GM19467 (cell line): ENCODE results near the gene GLYATL3.
"Not testable (repeated sequence)": the region's sequence is repeated elsewhere in the genome, so short reads cannot be mapped to it uniquely, and the experiment has no call there.

Experiments used
- ATAC-seq: cut with Tn5 transposase; IDR thresholded peaks from one replicate; pipeline ENCODE4 v1.9.1; 2021; ENCODE audit warnings: mild to moderate bottlenecking, moderate library complexity; ENCODE audit not compliant: unreplicated experiment

GLYATL3 gene

GRCh38 chr6:49499623-49500022 is at the start of gene GLYATL3:
Gene GLYATL3, plus strand, starts transcription at chr6:49499923. Its CDS starts 12,068 bp downstream, at chr6:49511991.
- ATAC-seq = no peak

DNA sequence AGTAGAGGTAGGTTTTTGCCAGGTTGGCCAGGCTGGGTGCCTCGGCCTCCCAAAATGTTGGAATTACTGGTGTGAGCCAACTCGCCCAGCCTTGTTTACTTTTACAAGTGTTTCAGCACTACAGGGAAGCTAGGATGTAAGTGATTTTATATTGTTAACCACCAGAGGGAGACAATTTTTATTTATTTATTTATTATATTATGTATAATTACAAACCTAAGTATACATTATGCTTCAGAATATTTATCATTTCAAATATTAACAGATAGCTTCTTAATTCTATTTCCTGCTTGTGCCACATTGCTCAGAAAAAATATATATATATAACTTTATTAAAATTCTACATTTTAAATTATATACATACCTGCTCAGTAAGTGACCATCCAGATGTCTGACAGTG is 46.5 kb upstream of the GLYATL3 start:
- no peak for ATAC-seq

DNA sequence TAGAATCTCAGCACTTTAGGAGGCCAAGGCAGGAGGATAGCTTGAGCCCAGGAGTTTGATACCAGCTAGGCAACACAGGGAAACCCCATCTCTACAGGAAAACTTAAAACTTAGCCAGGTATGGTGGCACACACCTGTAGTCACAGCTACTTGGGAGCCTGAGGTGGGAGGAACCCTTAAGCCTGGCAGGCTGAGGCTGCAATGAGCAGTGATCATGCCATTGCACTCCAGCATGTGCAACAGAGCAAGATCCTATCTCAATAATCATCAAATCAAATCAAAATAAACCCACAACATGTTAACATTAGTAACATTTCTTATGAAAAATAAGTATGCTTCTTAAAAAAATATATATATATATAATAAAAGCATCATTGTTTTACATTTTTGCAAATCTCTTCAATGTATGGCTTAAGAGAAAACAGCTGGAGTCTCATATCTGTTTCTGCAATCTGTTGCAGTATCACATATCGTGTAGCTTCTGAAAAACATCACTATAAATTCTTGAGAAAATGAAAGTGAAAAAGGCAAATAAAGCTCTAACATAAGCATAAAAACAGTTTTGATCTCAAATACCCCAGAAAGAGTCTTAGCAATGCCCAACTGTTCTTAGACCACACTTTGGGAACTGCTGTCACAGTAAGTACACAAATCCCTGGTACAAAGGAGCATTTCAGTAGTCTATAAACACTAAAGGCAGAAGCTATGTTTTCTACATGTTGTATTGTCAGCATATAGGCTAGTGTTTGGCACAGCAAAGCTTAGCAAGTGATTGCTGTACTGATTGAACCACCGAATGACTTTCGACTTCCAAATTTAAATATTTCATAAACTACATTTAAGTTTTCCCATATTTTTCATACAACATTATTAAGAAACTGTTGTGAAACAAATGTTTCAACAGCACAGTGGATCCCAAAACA is 44.7 kb upstream of the GLYATL3 start:
- ATAC-seq = peak; percentile 63

DNA sequence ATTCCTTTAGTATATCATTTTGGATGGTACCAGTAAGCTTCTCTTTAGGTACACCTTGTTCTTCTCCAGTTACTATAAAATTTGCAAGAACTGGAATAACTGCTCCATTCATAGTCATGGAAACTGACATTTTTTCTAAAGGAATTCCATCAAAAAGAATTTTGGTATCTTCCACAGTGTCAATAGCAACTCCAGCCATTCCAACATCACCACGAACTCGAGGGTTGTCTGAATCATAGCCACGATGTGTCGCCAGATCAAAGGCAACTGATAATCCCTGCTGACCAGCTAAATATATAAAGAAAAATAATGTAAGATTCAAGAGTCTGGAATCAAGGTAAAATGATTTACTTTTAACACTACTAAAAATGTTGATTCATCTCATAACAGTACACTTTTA is 42.0 kb upstream of the GLYATL3 start:
- no peak for ATAC-seq

- ATAC-seq = no peak
Measured at GRCh38 chr6:49462071-49462470, 37.7 kb upstream of the GLYATL3 start.

- peak; percentile 1 for ATAC-seq
Measured at GRCh38 chr6:49462599-49462926, 37.2 kb upstream of the GLYATL3 start.

- ATAC-seq = peak; percentile 99
Measured at GRCh38 chr6:49462927-49463611, 36.7 kb upstream of the GLYATL3 start, which contains the start of the genes CENPQ and MMUT. Gene CENPQ, plus strand, starts transcription at chr6:49463370. Its CDS starts 6,807 bp downstream, at chr6:49470177. Gene MMUT, minus strand, starts transcription at chr6:49463253. Its CDS starts 3,787 bp downstream, at chr6:49459466.

DNA sequence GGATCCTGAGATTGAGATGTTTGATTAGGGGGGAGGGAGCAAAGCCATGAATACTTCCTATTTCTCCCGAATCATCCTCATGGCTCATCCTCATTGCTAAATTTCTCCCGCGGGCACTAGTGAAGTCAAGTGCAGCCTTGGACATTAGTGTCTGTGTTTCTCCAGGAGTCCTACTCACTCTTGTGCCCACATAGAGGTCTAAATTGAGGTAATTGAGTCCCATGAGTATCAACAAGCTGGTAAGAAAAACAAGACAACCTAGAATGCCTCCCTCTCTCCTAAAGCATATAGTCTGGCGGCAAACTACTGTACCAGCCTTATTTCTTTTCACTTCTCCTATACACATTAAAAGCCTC is 36.1 kb upstream of the GLYATL3 start:
- ATAC-seq = peak; percentile 1

- ATAC-seq = no peak
Measured at GRCh38 chr6:49464691-49465090, 35.0 kb upstream of the GLYATL3 start.

- ATAC-seq = no peak
Measured at GRCh38 chr6:49468042-49468441, 31.7 kb upstream of the GLYATL3 start.

DNA sequence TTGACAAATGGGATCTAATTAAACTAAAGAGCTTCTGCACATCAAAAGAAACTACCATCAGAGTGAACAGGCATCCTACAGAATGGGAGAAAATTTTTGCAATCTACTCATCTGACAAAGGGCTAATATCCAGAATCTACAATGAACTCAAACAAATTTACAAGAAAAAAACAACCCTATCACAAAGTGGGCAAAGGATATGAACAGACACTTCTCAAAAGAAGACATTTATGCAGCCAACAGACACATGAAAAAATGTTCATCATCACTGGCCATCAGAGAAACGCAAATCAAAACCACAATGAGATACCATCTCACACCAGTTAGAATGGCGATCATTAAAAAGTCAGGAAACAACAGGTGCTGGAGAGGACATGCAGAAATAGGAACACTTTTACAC is 23.2 kb upstream of the GLYATL3 start:
- not testable (repeated sequence) for ATAC-seq

DNA sequence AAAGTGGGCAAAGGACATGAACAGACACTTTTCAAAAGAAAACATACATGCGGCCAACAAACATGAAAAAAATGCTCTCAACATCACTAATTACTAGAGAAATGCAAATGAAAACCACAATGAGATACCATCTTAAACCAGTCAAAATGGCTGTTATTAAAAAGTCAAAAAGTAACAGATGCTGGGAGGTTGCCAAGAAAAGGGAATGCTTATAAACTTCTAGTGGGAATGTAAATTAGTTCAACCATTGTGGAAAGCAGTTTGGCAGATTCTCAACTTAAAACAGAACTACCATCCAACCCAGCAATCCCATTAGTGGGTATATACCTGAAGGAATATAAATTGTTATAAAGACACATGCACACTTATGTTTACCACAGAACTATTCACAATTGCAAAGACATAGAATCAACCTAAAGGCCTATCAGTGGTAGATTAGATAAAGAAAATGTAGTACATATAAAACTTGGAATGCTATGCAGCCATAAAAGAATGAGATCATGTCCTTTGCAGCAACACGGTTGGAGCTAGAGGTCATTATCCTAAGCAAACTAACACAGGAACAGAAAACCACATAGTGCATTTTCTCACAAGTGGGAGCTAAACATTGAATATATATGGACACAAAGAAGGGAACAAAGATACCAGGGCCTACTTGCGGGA is 20.3 kb upstream of the GLYATL3 start:
- ATAC-seq = no peak

DNA sequence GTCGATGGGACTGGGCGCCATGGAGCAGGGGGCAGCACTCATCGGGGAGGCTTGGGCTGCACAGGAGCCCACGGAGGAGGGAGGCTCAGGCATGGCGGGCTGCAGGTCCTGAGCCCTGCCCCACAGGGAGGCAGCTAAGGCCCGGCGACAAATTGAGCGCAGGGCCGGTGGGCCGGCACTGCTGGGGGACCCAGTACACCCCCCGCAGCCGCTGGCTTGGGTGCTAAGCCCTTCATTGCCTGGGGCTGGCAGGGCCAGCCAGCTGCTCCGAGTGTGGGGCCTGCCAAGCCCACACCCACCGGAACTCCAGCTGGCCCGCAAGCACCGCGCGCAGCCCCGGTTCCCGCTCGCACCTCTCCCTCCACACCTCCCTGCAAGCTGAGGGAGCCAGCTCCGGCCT is 17.9 kb upstream of the GLYATL3 start:
- ATAC-seq = not testable (repeated sequence)

- not testable (repeated sequence) for ATAC-seq
Measured at GRCh38 chr6:49483380-49483779, 16.3 kb upstream of the GLYATL3 start.

GRCh38 chr6:49490633-49491032 is 9.1 kb upstream of the GLYATL3 start:
- no peak for ATAC-seq

DNA sequence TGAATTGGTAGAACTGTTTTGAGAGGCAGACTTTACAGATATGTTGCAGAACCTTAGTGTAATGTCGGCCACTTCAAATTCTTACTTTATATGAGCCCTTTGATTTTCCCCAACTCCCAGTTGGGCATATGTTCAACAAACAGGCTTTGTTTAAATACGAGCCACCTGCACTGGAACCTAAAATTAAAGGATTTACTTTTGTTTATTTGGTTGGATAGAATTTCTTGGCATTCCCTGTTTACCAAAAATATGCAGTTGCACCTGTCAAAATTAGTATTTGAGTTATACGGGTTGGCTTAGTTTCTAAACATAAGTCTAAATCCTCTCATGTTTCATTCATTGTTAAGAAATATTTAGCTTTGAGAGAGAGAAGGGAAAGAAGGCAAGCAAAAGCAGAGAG is 2.4 kb upstream of the GLYATL3 start:
- no peak for ATAC-seq

- ATAC-seq = no peak
Measured at GRCh38 chr6:49499126-49499525, 597 bp upstream of the GLYATL3 start.

- ATAC-seq = no peak
Measured at GRCh38 chr6:49504666-49505065, 4.9 kb downstream of the GLYATL3 start.

GRCh38 chr6:49506569-49507111 is 6.9 kb downstream of the GLYATL3 start:
- no peak for ATAC-seq

- no peak for ATAC-seq
Measured at GRCh38 chr6:49509342-49509741, 9.6 kb downstream of the GLYATL3 start.
